ENCODE data around the gene NPDC1. TPM values are rescaled to one million over a fixed set of nuclear protein-coding genes. Genes with fewer than 3 reads are reported as not detected.

The NPDC1 gene
- total RNA-seq, 1 experiment from 2014 or later = 39.2 TPM

GRCh38 chr9:137056739-137057415 lies 10.9 kb upstream of the NPDC1 start:
- no peak for DNase-seq (ENCODE audit: low read depth)

GRCh38 chr9:137055385-137056364 lies 9.7 kb upstream of the NPDC1 start:
- no peak for DNase-seq (ENCODE audit: low read depth)

- no peak for DNase-seq (ENCODE audit: low read depth)
Observed at GRCh38 chr9:137054932-137055384, 9.0 kb upstream of the NPDC1 start.

GRCh38 chr9:137053944-137054931 lies 8.3 kb upstream of the NPDC1 start, which contains the start of gene ENTPD2:
ENTPD2 (minus strand) TSS chr9:137054061; CDS start chr9:137053997, 64 bp downstream.
- no peak for DNase-seq (ENCODE audit: low read depth)

- no peak for DNase-seq (ENCODE audit: low read depth)
Observed at GRCh38 chr9:137052998-137053943, 7.3 kb upstream of the NPDC1 start.

GRCh38 chr9:137052293-137052692 lies 6.3 kb upstream of the NPDC1 start:
- DNase-seq (ENCODE audit: low read depth) = no peak

- DNase-seq (ENCODE audit: low read depth) = no peak
Observed at GRCh38 chr9:137051145-137051724, 5.3 kb upstream of the NPDC1 start.

GRCh38 chr9:137050570-137050969 lies 4.6 kb upstream of the NPDC1 start:
- no peak for DNase-seq (ENCODE audit: low read depth)

- no peak for DNase-seq (ENCODE audit: low read depth)
Observed at GRCh38 chr9:137049544-137050449, 3.8 kb upstream of the NPDC1 start.

GRCh38 chr9:137048655-137049543 lies 2.9 kb upstream of the NPDC1 start:
- DNase-seq (ENCODE audit: low read depth) = no peak

GRCh38 chr9:137045294-137046087 lies 486 bp downstream of the NPDC1 start:
- no peak for DNase-seq (ENCODE audit: low read depth)

- DNase-seq (ENCODE audit: low read depth) = no peak
Observed at GRCh38 chr9:137044502-137045177, 1.3 kb downstream of the NPDC1 start.

GRCh38 chr9:137044037-137044436 lies 1.9 kb downstream of the NPDC1 start:
- DNase-seq (ENCODE audit: low read depth) = no peak

GRCh38 chr9:137042751-137043727 lies 2.9 kb downstream of the NPDC1 start:
- DNase-seq (ENCODE audit: low read depth) = no peak

- DNase-seq (ENCODE audit: low read depth) = no peak
Observed at GRCh38 chr9:137041124-137041523, 4.9 kb downstream of the NPDC1 start.
